Neural cell (in vitro differentiated cells): ENCODE results near the gene COMTD1.

Experiments
- EP300 ChIP-seq: fragments of 450-650 bp; conservative IDR thresholded peaks from 2 replicates; pipeline ENCODE4 v1.6.1; 2014; ENCODE audit warnings: antibody characterized with exemption, mild to moderate bottlenecking, moderate library complexity; ENCODE audit not compliant: poor library complexity, severe bottlenecking
- EZH2 ChIP-seq: fragments of 200-600, 300-800 bp; shearing (Covaris generic), sonication (generic); IDR thresholded peaks from 2 replicates; pipeline ENCODE4 v1.6.1; 2014; ENCODE audit warnings: antibody characterized with exemption, low read length, borderline replicate concordance, mild to moderate bottlenecking; ENCODE audit not compliant: insufficient read depth, poor library complexity, severe bottlenecking
- MXI1 ChIP-seq: fragments of 450-650 bp; conservative IDR thresholded peaks from 2 replicates; pipeline ENCODE4 v1.6.1; 2014; ENCODE audit warnings: antibody characterized with exemption, mild to moderate bottlenecking; ENCODE audit not compliant: poor library complexity, severe bottlenecking
- POLR2AphosphoS5 ChIP-seq: IDR thresholded peaks from 2 replicates; pipeline ENCODE4 v1.6.1; 2012
- RAD21 ChIP-seq: fragments of 450-650 bp; conservative IDR thresholded peaks from 2 replicates; pipeline ENCODE4 v1.6.1; 2014; ENCODE audit warnings: antibody characterized with exemption, mild to moderate bottlenecking, moderate library complexity
- REST ChIP-seq: IDR thresholded peaks from 2 replicates; pipeline ENCODE4 v1.6.1; 2012; ENCODE audit warnings: borderline replicate concordance
- SMC3 ChIP-seq: fragments of 450-650 bp; conservative IDR thresholded peaks from 2 replicates; pipeline ENCODE4 v1.6.1; 2014; ENCODE audit warnings: antibody characterized with exemption, mild to moderate bottlenecking, moderate library complexity; ENCODE audit not compliant: poor library complexity
- TAF1 ChIP-seq: IDR thresholded peaks from 2 replicates; pipeline ENCODE4 v1.6.1; 2012; ENCODE audit warnings: low read depth
- TF ChIP-seq, protein P1 (sequence below): fragments of 450-650 bp; IDR thresholded peaks from 2 replicates; pipeline ENCODE4 v1.5.1; 2014; ENCODE audit warnings: antibody characterized with exemption, mild to moderate bottlenecking, moderate library complexity; ENCODE audit not compliant: poor library complexity, severe bottlenecking

DNA sequence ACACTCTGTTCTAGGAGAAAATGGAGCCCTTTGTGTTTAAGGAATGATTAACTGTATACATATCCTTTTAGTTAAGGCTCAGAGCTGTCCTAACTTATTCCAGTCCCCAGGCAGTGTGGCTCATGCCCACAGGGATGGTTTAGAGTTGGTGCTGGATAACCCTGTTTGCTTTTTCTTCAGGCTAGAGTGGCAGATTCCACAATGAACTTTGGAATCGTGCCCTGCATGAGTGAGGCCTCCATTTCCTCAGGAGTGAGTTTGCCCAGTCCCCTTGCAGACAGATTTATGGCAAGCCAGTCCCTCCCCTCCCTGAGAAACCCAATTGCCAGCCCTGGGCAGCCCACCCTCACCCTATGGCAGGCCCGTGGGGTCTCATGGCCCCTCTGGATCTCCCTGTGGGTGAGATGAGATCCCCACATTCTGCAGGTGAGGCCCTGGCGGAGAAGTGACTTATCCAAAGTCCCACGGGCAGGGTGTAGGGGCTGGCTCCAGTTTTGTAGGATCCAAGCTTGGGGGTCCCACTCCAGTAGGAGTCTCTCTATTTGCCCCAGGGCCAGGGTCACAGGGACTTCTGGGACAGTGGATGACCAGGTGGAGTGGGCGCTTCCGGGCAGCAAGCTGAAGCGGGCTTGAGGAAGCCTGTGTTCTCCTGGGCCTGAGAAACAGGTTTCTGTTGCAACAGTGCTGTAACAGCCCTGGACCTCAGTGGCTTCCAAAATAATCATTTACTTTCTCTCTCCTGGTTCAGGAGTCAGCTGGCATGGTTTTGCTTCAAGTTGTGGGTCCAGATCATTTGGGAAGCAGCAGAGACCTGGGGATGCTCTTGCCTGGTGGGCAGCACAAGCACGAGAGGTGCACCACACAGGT, 9.0 kb upstream of the COMTD1 start:
- TF ChIP-seq REST (no peak), EP300 (no peak), POLR2AphosphoS5 (no peak), EZH2 (no peak), MXI1 (no peak), RAD21 (no peak), SMC3 (no peak), TAF1 (no peak)
- TF ChIP-seq, protein P1, sequence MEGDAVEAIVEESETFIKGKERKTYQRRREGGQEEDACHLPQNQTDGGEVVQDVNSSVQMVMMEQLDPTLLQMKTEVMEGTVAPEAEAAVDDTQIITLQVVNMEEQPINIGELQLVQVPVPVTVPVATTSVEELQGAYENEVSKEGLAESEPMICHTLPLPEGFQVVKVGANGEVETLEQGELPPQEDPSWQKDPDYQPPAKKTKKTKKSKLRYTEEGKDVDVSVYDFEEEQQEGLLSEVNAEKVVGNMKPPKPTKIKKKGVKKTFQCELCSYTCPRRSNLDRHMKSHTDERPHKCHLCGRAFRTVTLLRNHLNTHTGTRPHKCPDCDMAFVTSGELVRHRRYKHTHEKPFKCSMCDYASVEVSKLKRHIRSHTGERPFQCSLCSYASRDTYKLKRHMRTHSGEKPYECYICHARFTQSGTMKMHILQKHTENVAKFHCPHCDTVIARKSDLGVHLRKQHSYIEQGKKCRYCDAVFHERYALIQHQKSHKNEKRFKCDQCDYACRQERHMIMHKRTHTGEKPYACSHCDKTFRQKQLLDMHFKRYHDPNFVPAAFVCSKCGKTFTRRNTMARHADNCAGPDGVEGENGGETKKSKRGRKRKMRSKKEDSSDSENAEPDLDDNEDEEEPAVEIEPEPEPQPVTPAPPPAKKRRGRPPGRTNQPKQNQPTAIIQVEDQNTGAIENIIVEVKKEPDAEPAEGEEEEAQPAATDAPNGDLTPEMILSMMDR, result no peak
